Psoas muscle (tissue), 8 donors: Measurements from ENCODE around the gene ACOT13. TPM values are rescaled to one million over a fixed set of nuclear protein-coding genes. Genes with fewer than 3 reads are reported as not detected.
A peak's percentile ranks its signal among the peaks of the same experiment; 100 is the strongest.

Source experiments
- ATAC-seq, 4 donors: fragments of 200-7000 bp; cut with Tn5 transposase; one replicate each; pipeline ENCODE4 v1.9.1; 2020; ENCODE audit warnings: moderate library complexity in 3 of 4, mild to moderate bottlenecking in 2 of 4
- DNase-seq, 2 donors: peaks; one replicate each; pipeline ENCODE4 v3.0.0-alpha.2; 2020
- H3K27ac ChIP-seq: fragments of 200-600 bp; one replicate; pipeline ENCODE4 v1.8.0; 2022
- H3K27me3 ChIP-seq, 3 donors: fragments of 200-600 bp in 1 of 3; one replicate each; pipeline versions ENCODE4 v1.6.1 to v1.8.0; 2013 to 2022; ENCODE audit warnings: low read length in 2 of 3, mild to moderate bottlenecking in 2 of 3, moderate library complexity in 1 of 3; ENCODE audit not compliant: insufficient read depth in 3 of 3
- H3K36me3 ChIP-seq, 2 donors: fragments of 200-600 bp in 1 of 2; one replicate each; pipeline versions ENCODE4 v1.6.1 to v1.8.0; 2013 to 2022; ENCODE audit warnings: low read depth in 1 of 2, mild to moderate bottlenecking in 1 of 2, moderate library complexity in 1 of 2; ENCODE audit not compliant: insufficient read depth in 1 of 2
- H3K4me1 ChIP-seq: fragments of 200-600 bp; one replicate; pipeline ENCODE4 v1.8.0; 2022
- H3K4me3 ChIP-seq: fragments of 200-600 bp; one replicate; pipeline ENCODE4 v1.8.0; 2022; ENCODE audit warnings: mild to moderate bottlenecking
- H3K9me3 ChIP-seq: fragments of 200-600 bp; one replicate; pipeline ENCODE4 v1.8.0; 2022
- WGBS, 3 donors: extraction: QIAGEN DNeasy Blood & Tissue Kit; methylation state at CpG; one replicate each; pipeline versions ENCODE4 v1.1.6 to v1.1.7; 2013; 5-methylcytosine and 5-hydroxymethylcytosine counted together
- intact Hi-C, 2 donors: fragments of 100-400 bp; cut with DNase I; formaldehyde crosslinking; loops; one replicate each; pipeline versions ENCODE4 v1.11.0 to v1.14.2; 2022
- polyA plus RNA-seq, 3 donors: library from polyadenylated mRNA; stranded (reverse); fragments of 200-250 nt; gene quantifications; one replicate each; pipeline ENCODE4 v1.2.3, GENCODE V29; 2013
- total RNA-seq, 4 donors: library from RNA; stranded (reverse); fragmentation: NEBNext Ultra II Directional in 2 of 4; extraction: Animal tissue kit (Norgen Biotek cat#: 25700) in 2 of 4; gene quantifications; one replicate each; pipeline versions ENCODE4 v1.2.1 to v1.2.4, GENCODE V29; 2021 to 2023
- TF ChIP-seq, protein P1 (sequence below): fragments of 200-600 bp; IDR thresholded peaks from one replicate; pipeline ENCODE4 v1.8.0; 2022; ENCODE audit warnings: antibody characterized with exemption
- donor health status: healthy with polysubstance abuse.
- donor health status: DM: no; HTN: no; CAD: no; lungs with moderate emphysema.
- donor health status: Bipolar disorder and iron deficiency.
- donor health status: healthy.
- donor health status: DM: yes; HTN: yes; CAD: no.
- donor health status: DM: no; HTN: no; CAD: no.
- donor health status: DM: no; HTN: no; CAD: no.
- donor health status: DM: yes; HTN: yes; CAD: no.

Gene ACOT13
- total and polyA plus RNA-seq, 7 donors = 25.2 to 50.7 (median 37.4) TPM

DNA sequence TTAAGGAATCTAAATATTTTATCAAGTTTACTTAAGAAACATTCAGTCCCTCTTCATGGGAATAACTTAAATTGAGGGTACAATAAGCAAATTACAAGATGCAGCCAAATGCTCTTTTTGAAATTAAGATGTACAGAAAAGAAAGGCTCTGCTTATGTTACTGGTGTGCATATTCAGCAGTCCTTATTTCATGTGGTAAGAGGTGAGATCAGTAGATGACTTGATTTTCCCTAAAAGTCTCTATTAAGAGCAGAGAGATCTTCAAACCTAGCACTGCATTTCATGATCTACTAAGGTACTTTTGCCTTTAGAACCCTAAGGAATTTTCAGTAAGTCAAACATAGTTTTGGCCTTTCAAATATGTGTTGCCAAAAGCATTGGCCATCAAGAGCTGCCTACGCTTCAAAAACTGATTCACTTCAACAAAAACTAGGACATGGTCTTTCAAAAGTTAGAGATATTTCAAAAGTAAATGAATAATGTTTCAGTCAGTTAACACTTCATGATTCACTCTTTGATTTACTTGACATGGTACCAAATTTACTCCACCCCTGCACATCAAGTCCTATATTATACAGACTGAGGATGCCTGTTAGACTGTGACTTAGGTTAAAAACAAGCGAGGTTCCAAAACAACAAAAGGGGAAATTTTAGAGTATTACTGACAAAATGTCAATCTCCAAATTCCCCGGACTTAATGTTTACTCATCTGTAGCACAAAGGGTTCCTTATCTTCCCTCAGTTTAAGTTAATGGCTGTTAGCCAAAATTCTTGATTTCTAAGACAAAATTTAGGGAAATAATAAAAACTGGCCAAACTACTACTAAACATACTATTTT, 32.9 kb downstream of the ACOT13 start:
- TF ChIP-seq, protein P1, sequence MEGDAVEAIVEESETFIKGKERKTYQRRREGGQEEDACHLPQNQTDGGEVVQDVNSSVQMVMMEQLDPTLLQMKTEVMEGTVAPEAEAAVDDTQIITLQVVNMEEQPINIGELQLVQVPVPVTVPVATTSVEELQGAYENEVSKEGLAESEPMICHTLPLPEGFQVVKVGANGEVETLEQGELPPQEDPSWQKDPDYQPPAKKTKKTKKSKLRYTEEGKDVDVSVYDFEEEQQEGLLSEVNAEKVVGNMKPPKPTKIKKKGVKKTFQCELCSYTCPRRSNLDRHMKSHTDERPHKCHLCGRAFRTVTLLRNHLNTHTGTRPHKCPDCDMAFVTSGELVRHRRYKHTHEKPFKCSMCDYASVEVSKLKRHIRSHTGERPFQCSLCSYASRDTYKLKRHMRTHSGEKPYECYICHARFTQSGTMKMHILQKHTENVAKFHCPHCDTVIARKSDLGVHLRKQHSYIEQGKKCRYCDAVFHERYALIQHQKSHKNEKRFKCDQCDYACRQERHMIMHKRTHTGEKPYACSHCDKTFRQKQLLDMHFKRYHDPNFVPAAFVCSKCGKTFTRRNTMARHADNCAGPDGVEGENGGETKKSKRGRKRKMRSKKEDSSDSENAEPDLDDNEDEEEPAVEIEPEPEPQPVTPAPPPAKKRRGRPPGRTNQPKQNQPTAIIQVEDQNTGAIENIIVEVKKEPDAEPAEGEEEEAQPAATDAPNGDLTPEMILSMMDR = no peak
- 85 to 86% (median 85%) methylated on average over 3 of the region's 3 CpGs for WGBS, 3 donors
- intact Hi-C loops = loop anchor here in 1 of 2 donors (5.0 to 10.0 kb wide), 2 partner anchors 32 to 275 kb away; partner anchors contain the start of genes ACOT13 and TDP2
- no peaks in the 10 kb centered on the region for H3K27me3 ChIP-seq
- no peak overlapping the region for H3K27ac ChIP-seq
- H3K36me3 ChIP-seq = peaks cover 8 to 68% of the 10 kb centered on the region in 2 donors
- no peaks in the 10 kb centered on the region for H3K4me1 ChIP-seq
- DNase-seq (no peak), ATAC-seq (peak in 1 of 4 donors; percentile 30)
- no peak overlapping the region for H3K4me3 ChIP-seq
- no peaks in the 10 kb centered on the region for H3K9me3 ChIP-seq

- no peaks in the 10 kb centered on the region for H3K9me3 ChIP-seq
- no peak for DNase-seq
- no peak overlapping the region for H3K27ac ChIP-seq
- peaks cover 13 to 96% of the 10 kb centered on the region in 2 donors for H3K36me3 ChIP-seq
- TF ChIP-seq, protein P1 = no peak
- 72 to 84% (median 76%) methylated on average over 4 of the region's 4 CpGs for WGBS, 3 donors
- intact Hi-C loops = loop anchor here in 1 of 2 donors (5.0 to 10.0 kb wide), 2 partner anchors 36 to 278 kb away; partner anchors contain the start of genes ACOT13 and TDP2
- no peaks in the 10 kb centered on the region for H3K4me1 ChIP-seq
- no peaks in the 10 kb centered on the region for H3K27me3 ChIP-seq
- no peak for ATAC-seq
- H3K4me3 ChIP-seq = no peak overlapping the region
Observed at GRCh38 chr6:24702720-24703282, 35.9 kb downstream of the ACOT13 start.

- intact Hi-C loops = loop anchor here in 1 of 2 donors (5.0 to 10.0 kb wide), 2 partner anchors 37 to 280 kb away; partner anchors contain the start of genes ACOT13 and TDP2
- Histone ChIP-seq H3K4me3 (no peak overlapping the region), H3K27me3 (no peaks in the 10 kb centered on the region), H3K4me1 (no peaks in the 10 kb centered on the region), H3K27ac (no peak overlapping the region), H3K9me3 (no peaks in the 10 kb centered on the region), H3K36me3 (peaks cover 13 to 96% of the 10 kb centered on the region in 2 donors)
- no peak for DNase-seq
- no peak for ATAC-seq
- TF ChIP-seq, protein P1 = no peak
Observed at GRCh38 chr6:24704468-24704867, 37.6 kb downstream of the ACOT13 start.

DNA sequence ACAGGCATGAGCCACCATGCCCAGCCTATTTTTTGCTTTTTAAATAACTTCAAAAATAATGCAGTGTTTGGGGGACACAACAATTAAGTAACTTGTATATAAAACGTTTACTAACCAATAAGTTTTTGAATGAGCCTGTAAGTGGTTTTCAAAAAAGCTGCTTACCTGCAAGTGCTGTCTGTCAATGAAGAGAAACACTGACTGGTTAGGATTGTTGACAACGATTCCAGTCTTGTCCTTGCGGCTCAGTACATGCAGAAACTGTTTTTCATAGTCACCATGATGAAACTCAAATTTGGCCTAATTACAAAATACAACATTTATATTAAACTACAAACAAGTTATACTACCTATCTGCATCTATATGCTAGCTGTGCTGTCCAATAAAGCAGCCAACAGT, 41.7 kb downstream of the ACOT13 start:
- peaks cover 10 to 100% of the 10 kb centered on the region in 2 donors for H3K36me3 ChIP-seq
- TF ChIP-seq, protein P1 = no peak
- no peak overlapping the region for H3K4me3 ChIP-seq
- no peak overlapping the region for H3K27ac ChIP-seq
- H3K27me3 ChIP-seq = no peaks in the 10 kb centered on the region
- ATAC-seq (no peak), DNase-seq (no peak)
- WGBS, 3 donors = 80 to 89% (median 80%) methylated on average over 3 of the region's 3 CpGs
- intact Hi-C loops = loop anchor here in 1 of 2 donors (10.0 kb wide), 1 partner anchor 284 kb away; no protein-coding TSS in a partner anchor
- no peaks in the 10 kb centered on the region for H3K9me3 ChIP-seq
- peaks cover 24% of the 10 kb centered on the region for H3K4me1 ChIP-seq
